Stomach (tissue), 4 donors: ENCODE results near the gene EDN1.

Experiments
- CTCF ChIP-seq, 7 experiments: fragments of 450-650 bp in 4 of 7; fragments of 200-600 bp in 3 of 7; sonication (generic) in 3 of 7; IDR thresholded peaks; one replicate each; pipeline ENCODE4 v1.5.1; 2016 to 2019; ENCODE audit warnings: antibody characterized with exemption in 7 of 7, control low read depth in 2 of 7, mild to moderate bottlenecking in 1 of 7
- EP300 ChIP-seq: sonication (generic); formaldehyde crosslinking; IDR thresholded peaks from one replicate; pipeline ENCODE4 v1.6.1; 2017; ENCODE audit warnings: antibody characterized with exemption
- POLR2A ChIP-seq, 4 donors: fragments of 450-650 bp; IDR thresholded peaks; one replicate each; pipeline ENCODE4 v1.6.1; 2016; ENCODE audit warnings: antibody characterized with exemption in 4 of 4, control low read depth in 2 of 4, mild to moderate bottlenecking in 1 of 4, moderate library complexity in 1 of 4
- POLR2AphosphoS5 ChIP-seq, 3 donors: sonication (generic); formaldehyde crosslinking; IDR thresholded peaks; one replicate each; pipeline ENCODE4 v1.6.1; 2016; ENCODE audit warnings: antibody characterized with exemption in 3 of 3

- TF ChIP-seq POLR2A (IDR thresholded peaks at IDR 0.05) (no peak), CTCF (IDR thresholded peaks at IDR 0.05) (no peak), POLR2AphosphoS5 (IDR thresholded peaks at IDR 0.05) (no peak), EP300 (no peak)
Observed at GRCh38 chr6:12276930-12277315, 13.2 kb upstream of the EDN1 start.
